HUES64 (cell line): Measurements from ENCODE around the gene COA5.

Experiments
- H3K27ac ChIP-seq: 2 replicates; pipeline ENCODE4 v1.7.0; 2013; ENCODE audit warnings: low read depth, low read length, inconsistent platforms
- H3K27me3 ChIP-seq: 2 replicates; pipeline ENCODE4 v1.6.1; 2013; ENCODE audit warnings: mild to moderate bottlenecking, low read length; ENCODE audit not compliant: insufficient read depth
- H3K36me3 ChIP-seq: 2 replicates; pipeline ENCODE4 v1.6.1; 2013; ENCODE audit warnings: mild to moderate bottlenecking, low read length; ENCODE audit not compliant: insufficient read depth
- H3K4me1 ChIP-seq: 2 replicates; pipeline ENCODE4 v1.6.1; 2013; ENCODE audit warnings: mild to moderate bottlenecking, low read length, moderate library complexity; ENCODE audit not compliant: insufficient read depth
- H3K4me3 ChIP-seq: 2 replicates; pipeline ENCODE4 v1.5.1; 2013; ENCODE audit warnings: mild to moderate bottlenecking, low read length, moderate library complexity
- H3K9ac ChIP-seq: 2 replicates; pipeline ENCODE4 v1.6.1; 2013; ENCODE audit warnings: mild to moderate bottlenecking, low read depth, low read length
- H3K9me3 ChIP-seq: 2 replicates; pipeline ENCODE4 v1.6.1; 2013; ENCODE audit warnings: low read depth, low read length; ENCODE audit not compliant: insufficient read depth
- WGBS: fragments of 150-250, 120-280 bp; methylation state at CpG from one replicate; pipeline ENCODE4 v1.1.7; 2013; ENCODE audit warnings: missing lambda C conversion rate; 5-methylcytosine and 5-hydroxymethylcytosine counted together

Gene COA5

GRCh38 chr2:98583276-98583675 lies 25.0 kb downstream of the COA5 start:
- no peaks in the 10 kb centered on the region for H3K9me3 ChIP-seq
- H3K27me3 ChIP-seq = no peaks in the 10 kb centered on the region
- H3K4me1 ChIP-seq = no peaks in the 10 kb centered on the region; the same call in 1 of the 2 replicates
- H3K36me3 ChIP-seq = peaks cover 26% of the 10 kb centered on the region
- no peak overlapping the region for H3K9ac ChIP-seq
- WGBS = 97% methylated on average over 6 of the region's 7 CpGs
- H3K4me3 ChIP-seq = no peak overlapping the region
- no peak overlapping the region for H3K27ac ChIP-seq

GRCh38 chr2:98582523-98582922 lies 25.8 kb downstream of the COA5 start:
- no peaks in the 10 kb centered on the region for H3K27me3 ChIP-seq
- H3K4me1 ChIP-seq = no peaks in the 10 kb centered on the region; the same call in 1 of the 2 replicates
- H3K9ac ChIP-seq = no peak overlapping the region
- H3K9me3 ChIP-seq = no peaks in the 10 kb centered on the region
- WGBS = 95% methylated on average over 9 of the region's 9 CpGs
- H3K36me3 ChIP-seq = peaks cover 32% of the 10 kb centered on the region
- H3K4me3 ChIP-seq = no peak overlapping the region
- H3K27ac ChIP-seq = no peak overlapping the region

- no peak overlapping the region for H3K9ac ChIP-seq
- H3K4me3 ChIP-seq = no peak overlapping the region
- WGBS = 94% methylated on average over 9 of the region's 10 CpGs
- H3K27me3 ChIP-seq = no peaks in the 10 kb centered on the region
- H3K9me3 ChIP-seq = no peaks in the 10 kb centered on the region
- H3K27ac ChIP-seq = no peak overlapping the region
- no peaks in the 10 kb centered on the region; the same call in 1 of the 2 replicates for H3K4me1 ChIP-seq
- peaks cover 34% of the 10 kb centered on the region for H3K36me3 ChIP-seq
Observed at GRCh38 chr2:98580656-98581284, 27.5 kb downstream of the COA5 start.

- no peaks in the 10 kb centered on the region for H3K27me3 ChIP-seq
- no peak overlapping the region for H3K9ac ChIP-seq
- H3K4me1 ChIP-seq = no peaks in the 10 kb centered on the region; the same call in 1 of the 2 replicates
- H3K27ac ChIP-seq = no peak overlapping the region
- 93% methylated on average over 7 of the region's 7 CpGs for WGBS
- peaks cover 38% of the 10 kb centered on the region for H3K36me3 ChIP-seq
- no peaks in the 10 kb centered on the region for H3K9me3 ChIP-seq
- H3K4me3 ChIP-seq = no peak overlapping the region
Observed at GRCh38 chr2:98579926-98580325, 28.4 kb downstream of the COA5 start.

GRCh38 chr2:98578231-98578630 lies 30.1 kb downstream of the COA5 start:
- Histone ChIP-seq H3K4me3 (no peak overlapping the region), H3K36me3 (peaks cover 43% of the 10 kb centered on the region), H3K27ac (no peak overlapping the region), H3K27me3 (no peaks in the 10 kb centered on the region), H3K9me3 (no peaks in the 10 kb centered on the region), H3K4me1 (no peaks in the 10 kb centered on the region), H3K9ac (no peak overlapping the region)
- 95% methylated on average over 9 of the region's 9 CpGs for WGBS

- 90% methylated on average over 10 of the region's 10 CpGs for WGBS
- H3K36me3 ChIP-seq = peaks cover 45% of the 10 kb centered on the region
- no peak overlapping the region for H3K9ac ChIP-seq
Observed at GRCh38 chr2:98577313-98577712, 31.0 kb downstream of the COA5 start.

GRCh38 chr2:98576666-98577312 lies 31.5 kb downstream of the COA5 start:
- Histone ChIP-seq H3K9ac (no peak overlapping the region), H3K36me3 (peaks cover 45% of the 10 kb centered on the region), H3K4me3 (no peak overlapping the region), H3K4me1 (no peaks in the 10 kb centered on the region), H3K27me3 (no peaks in the 10 kb centered on the region), H3K27ac (no peak overlapping the region), H3K9me3 (no peaks in the 10 kb centered on the region)
- WGBS = 96% methylated on average over 22 of the region's 22 CpGs

More at GRCh38 chr2:98577313-98577712, 31.0 kb downstream of the COA5 start:
- no peaks in the 10 kb centered on the region for H3K27me3 ChIP-seq
- no peaks in the 10 kb centered on the region for H3K4me1 ChIP-seq
- no peaks in the 10 kb centered on the region for H3K9me3 ChIP-seq
- no peak overlapping the region for H3K4me3 ChIP-seq
- no peak overlapping the region for H3K27ac ChIP-seq

- Histone ChIP-seq H3K4me1 (no peaks in the 10 kb centered on the region), H3K27ac (no peak overlapping the region), H3K9ac (no peak overlapping the region), H3K36me3 (peaks cover 49% of the 10 kb centered on the region), H3K9me3 (no peaks in the 10 kb centered on the region), H3K27me3 (no peaks in the 10 kb centered on the region), H3K4me3 (no peak overlapping the region)
- 93% methylated on average over 13 of the region's 13 CpGs for WGBS
Observed at GRCh38 chr2:98573426-98573825, 34.9 kb downstream of the COA5 start.

GRCh38 chr2:98572676-98573075 lies 35.6 kb downstream of the COA5 start:
- Histone ChIP-seq H3K4me3 (no peak overlapping the region), H3K36me3 (peaks cover 49% of the 10 kb centered on the region), H3K9me3 (no peaks in the 10 kb centered on the region), H3K27ac (no peak overlapping the region), H3K4me1 (no peaks in the 10 kb centered on the region), H3K9ac (no peak overlapping the region), H3K27me3 (no peaks in the 10 kb centered on the region)
- 93% methylated on average over 15 of the region's 15 CpGs for WGBS

GRCh38 chr2:98572211-98572610 lies 36.1 kb downstream of the COA5 start:
- Histone ChIP-seq H3K27me3 (no peaks in the 10 kb centered on the region), H3K36me3 (peaks cover 46% of the 10 kb centered on the region), H3K27ac (no peak overlapping the region), H3K4me1 (no peaks in the 10 kb centered on the region), H3K9me3 (no peaks in the 10 kb centered on the region), H3K4me3 (no peak overlapping the region), H3K9ac (no peak overlapping the region)
- 92% methylated on average over 4 of the region's 5 CpGs for WGBS

GRCh38 chr2:98571796-98572195 lies 36.5 kb downstream of the COA5 start:
- no peaks in the 10 kb centered on the region for H3K9me3 ChIP-seq
- no peak overlapping the region for H3K27ac ChIP-seq
- no peak overlapping the region for H3K4me3 ChIP-seq
- H3K4me1 ChIP-seq = no peaks in the 10 kb centered on the region
- 95% methylated on average over 9 of the region's 9 CpGs for WGBS
- peaks cover 42% of the 10 kb centered on the region for H3K36me3 ChIP-seq
- no peak overlapping the region for H3K9ac ChIP-seq
- no peaks in the 10 kb centered on the region for H3K27me3 ChIP-seq
